GM12864 (cell line): ENCODE results near the gene ARHGAP42.

ENCODE experiments used
- DNase-seq: peaks from one replicate; pipeline ENCODE4 v3.0.0-alpha.2; 2011; ENCODE audit warnings: low read depth
- H3K4me3 ChIP-seq: 2 replicates; pipeline ENCODE4 v1.5.1; 2011; ENCODE audit warnings: mild to moderate bottlenecking, low read depth, low read length, control low read depth
- CTCF ChIP-seq: IDR thresholded peaks from 2 replicates; pipeline ENCODE4 v1.5.1; 2011; ENCODE audit warnings: low read depth, mild to moderate bottlenecking, moderate library complexity, low read length, control low read depth, inconsistent platforms; ENCODE audit errors: missing control alignments

Gene ARHGAP42

DNA sequence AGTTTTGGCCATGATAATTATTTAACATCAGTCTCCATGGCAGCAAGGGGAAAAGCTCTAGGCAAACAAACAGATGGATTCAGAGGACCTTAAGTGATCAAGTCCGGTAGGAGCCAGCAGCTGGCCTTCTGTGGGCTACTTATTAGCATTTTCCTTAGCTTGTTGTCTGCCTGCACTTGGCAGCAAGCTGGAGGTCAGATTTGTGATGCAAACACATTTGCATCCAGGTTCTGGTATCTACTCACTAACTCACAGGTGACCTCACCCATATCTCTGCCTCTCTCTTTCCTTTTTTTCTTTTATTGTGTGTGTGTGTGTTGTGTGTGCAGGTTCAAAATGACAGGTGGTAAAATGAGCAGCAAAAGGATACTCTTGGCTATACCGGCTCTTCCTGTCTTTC is 32.3 kb downstream of the ARHGAP42 start:
- no peak overlapping the region for H3K4me3 ChIP-seq
- no peak for DNase-seq
- TF ChIP-seq CTCF = no peak

DNA sequence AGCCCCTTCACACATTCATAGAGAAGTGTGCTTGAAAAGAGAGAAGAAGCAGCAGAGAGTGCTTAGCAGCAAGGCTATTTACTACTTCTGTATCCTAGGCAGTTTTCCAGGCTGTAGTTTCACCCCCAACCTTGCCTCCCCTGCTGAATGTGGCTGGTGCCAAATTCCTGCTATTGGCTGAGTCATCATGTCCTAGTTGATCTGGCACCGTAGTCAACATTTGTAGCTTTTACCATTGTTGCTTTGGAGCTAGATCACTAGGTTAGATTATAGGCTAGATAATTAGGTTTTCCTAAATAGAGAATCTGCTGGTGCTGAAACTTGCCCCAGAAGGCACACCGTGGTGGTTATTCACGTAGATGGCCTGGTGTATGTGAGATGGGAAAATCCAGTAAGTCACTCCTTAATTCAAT is 32.7 kb downstream of the ARHGAP42 start:
- H3K4me3 ChIP-seq = no peak overlapping the region
- no peak for DNase-seq
- TF ChIP-seq CTCF = no peak

DNA sequence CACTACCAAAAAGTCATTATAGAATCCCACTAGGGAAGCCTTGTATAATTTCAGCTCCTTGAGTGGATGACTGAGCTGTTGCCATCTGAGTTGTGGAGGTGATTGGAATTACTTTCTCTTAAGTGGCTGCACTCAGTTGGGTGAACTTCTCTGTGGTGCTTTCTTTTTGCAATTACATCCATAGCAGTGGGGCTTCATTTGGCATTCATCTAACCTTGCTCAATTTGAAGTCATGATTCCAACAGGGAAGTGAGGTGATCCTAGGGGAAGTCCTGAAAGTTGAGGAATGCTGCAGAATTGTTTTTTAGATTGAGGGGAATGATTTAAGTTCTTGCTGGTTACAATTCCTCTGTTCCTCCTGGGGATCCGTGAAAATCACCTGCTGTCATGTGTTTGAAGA is 39.6 kb downstream of the ARHGAP42 start:
- no peak for DNase-seq
- H3K4me3 ChIP-seq = no peak overlapping the region
- no peak for TF ChIP-seq CTCF

GRCh38 chr11:100727410-100727809 is 40.3 kb downstream of the ARHGAP42 start:
- no peak for DNase-seq
- TF ChIP-seq CTCF = no peak
- H3K4me3 ChIP-seq = no peak overlapping the region

DNA sequence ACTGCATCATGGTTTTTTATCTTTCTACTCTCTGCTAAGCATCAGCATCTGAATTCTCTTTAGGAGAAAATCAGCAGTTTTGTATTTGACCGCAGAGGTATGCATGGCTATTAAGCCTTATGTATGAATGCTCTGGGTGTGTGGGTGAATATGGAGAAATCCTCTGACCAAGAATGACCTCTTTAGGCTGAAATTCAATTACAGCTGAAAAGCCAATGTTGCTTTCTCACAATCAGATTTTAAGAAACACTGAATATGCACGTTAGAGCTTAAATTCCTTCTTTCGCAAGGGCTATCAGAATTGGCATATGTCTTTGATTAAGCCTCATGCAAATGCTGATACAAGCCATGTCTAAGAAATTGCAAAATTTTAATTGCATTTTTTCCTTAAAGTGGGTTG is 43.2 kb downstream of the ARHGAP42 start:
- no peak overlapping the region for H3K4me3 ChIP-seq
- TF ChIP-seq CTCF = no peak
- DNase-seq = no peak

GRCh38 chr11:100731471-100731870 is 44.4 kb downstream of the ARHGAP42 start:
- no peak for TF ChIP-seq CTCF
- DNase-seq = no peak
- H3K4me3 ChIP-seq = no peak overlapping the region

DNA sequence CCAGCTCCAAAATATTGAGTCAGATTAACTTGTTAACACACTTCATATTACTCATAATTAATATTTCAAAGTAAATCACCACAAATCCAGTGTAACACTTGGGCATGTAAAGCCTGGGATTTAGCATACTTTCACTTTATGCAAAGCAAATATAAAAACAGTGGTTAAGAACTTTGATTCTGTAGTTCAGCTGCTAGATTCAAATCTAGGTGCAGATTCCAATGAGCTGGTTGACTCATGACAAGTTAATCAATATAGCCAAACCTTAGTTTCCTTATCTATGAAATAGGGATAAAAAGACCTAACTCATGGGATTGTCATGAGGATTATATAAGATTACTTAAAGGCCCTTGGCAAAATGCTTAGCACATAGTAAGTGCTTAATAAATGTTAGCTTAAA is 45.9 kb downstream of the ARHGAP42 start:
- no peak overlapping the region for H3K4me3 ChIP-seq
- no peak for DNase-seq
- no peak for TF ChIP-seq CTCF
